K562 (cell line): ENCODE data around the gene MAD1L1. TPM values are rescaled to one million over a fixed set of nuclear protein-coding genes. Genes with fewer than 3 reads are reported as not detected.

Experiments
- ATAC-seq: fragments of 200-7000 bp; cut with Tn5 transposase; 3 replicates; pipeline ENCODE4 v1.9.1; 2020; ENCODE audit warnings: moderate library complexity
- BruUV-seq: library from RNA; stranded (reverse); fragments of 400-500 nt; replicated peaks from 2 replicates; lab custom pipeline; 2021; lab: Mats Ljungman, UMichigan
- CTCF ChIA-PET: fragments of 300-600 bp; formaldehyde crosslinking; extraction: SDS; loops from one replicate; lab custom pipeline; 2021; ENCODE audit warnings: low intra/inter-chr PET ratio; lab: Yijun Ruan, JAX
- POLR2A ChIA-PET: fragments of 300-600, 350-650 bp; sonication (Branson Sonifier 250); formaldehyde crosslinking; extraction: SDS; loops from one replicate; lab custom pipeline; 2021; ENCODE audit warnings: antibody characterized with exemption, inconsistent platforms; lab: Yijun Ruan, JAX
- DNase-seq, 4 experiments: peaks; one replicate each; pipeline versions ENCODE4 v3.0.0 to v3.0.0-alpha.2; 2011 to 2018; ENCODE audit warnings: low spot score in 3 of 4, mixed read lengths in 3 of 4; ENCODE audit errors: extremely low read depth in 1 of 4
- FAIRE-seq: peaks from 2 replicates; lab custom pipeline; 2011; peaks lifted over from hg19 to GRCh38; lab: Jason Lieb, UNC
- H2AFZ ChIP-seq: 2 replicates; pipeline ENCODE4 v1.6.0; 2011; ENCODE audit warnings: low read depth, low read length, control low read depth, inconsistent platforms
- H3K27ac ChIP-seq: fragments of 200-600 bp; 3 replicates; pipeline ENCODE4 v1.8.0; 2011; ENCODE audit warnings: low read depth, mild to moderate bottlenecking, control low read depth, inconsistent platforms, low read length, moderate library complexity, mixed read lengths; ENCODE audit errors: extremely low read depth
- H3K27me3 ChIP-seq, 2 experiments: fragments of 300-600 bp in 1 of 2; 2 replicates in 1 of 2; 3 replicates in 1 of 2; pipeline versions ENCODE4 v1.6.0 to v1.8.0; 2011; ENCODE audit warnings: inconsistent platforms in 2 of 2, low read length in 2 of 2, mild to moderate bottlenecking in 1 of 2, mixed read lengths in 1 of 2, moderate library complexity in 1 of 2; ENCODE audit not compliant: control insufficient read depth in 2 of 2, insufficient read depth in 2 of 2
- H3K36me3 ChIP-seq: fragments of 300-600 bp; 3 replicates; pipeline ENCODE4 v1.8.0; 2011; ENCODE audit warnings: mild to moderate bottlenecking, low read length, inconsistent platforms; ENCODE audit not compliant: control insufficient read depth, insufficient read depth
- H3K4me1 ChIP-seq, 2 experiments: fragments of 200-600 bp in 1 of 2; replicated peaks in 1 of 2; 2 replicates in 1 of 2; 3 replicates in 1 of 2; pipeline versions ENCODE4 v1.5.1 to v1.8.0; 2011; ENCODE audit warnings: inconsistent platforms in 2 of 2, low read length in 2 of 2, mild to moderate bottlenecking in 1 of 2, mixed read lengths in 1 of 2, moderate library complexity in 1 of 2; ENCODE audit not compliant: control insufficient read depth in 2 of 2, insufficient read depth in 2 of 2
- H3K4me2 ChIP-seq: 2 replicates; pipeline ENCODE4 v1.6.1; 2011; ENCODE audit warnings: low read length, control low read depth, inconsistent platforms, mixed read lengths; ENCODE audit not compliant: insufficient read depth
- H3K4me3 ChIP-seq: fragments of 200-600 bp; sonication (generic), shearing (Covaris generic); 2 replicates; pipeline ENCODE4 v1.5.1; 2016; ENCODE audit warnings: control low read depth, inconsistent platforms
- H3K79me2 ChIP-seq: fragments of 200-600 bp; 3 replicates; pipeline ENCODE4 v1.8.0; 2011; ENCODE audit warnings: low read length, inconsistent platforms; ENCODE audit not compliant: control insufficient read depth, insufficient read depth
- H3K9ac ChIP-seq, 2 experiments: 2 replicates each; pipeline versions ENCODE4 v1.6.0 to v1.6.1; 2011; ENCODE audit warnings: low read depth in 2 of 2, low read length in 2 of 2, control low read depth in 1 of 2, inconsistent platforms in 1 of 2, mild to moderate bottlenecking in 1 of 2, mixed read lengths in 1 of 2; ENCODE audit not compliant: insufficient read depth in 1 of 2
- H3K9me1 ChIP-seq: one replicate; pipeline ENCODE4 v1.6.0; 2011; ENCODE audit warnings: inconsistent platforms, mild to moderate bottlenecking, low read length, moderate library complexity; ENCODE audit not compliant: control insufficient read depth, insufficient read depth
- H3K9me3 ChIP-seq: replicated peaks from 2 replicates; pipeline ENCODE4 v1.5.1; 2011; ENCODE audit warnings: low read depth, low read length, inconsistent platforms; ENCODE audit not compliant: control insufficient read depth, insufficient read depth
- H4K20me1 ChIP-seq: replicated peaks from 2 replicates; pipeline ENCODE4 v1.6.1; 2011; ENCODE audit warnings: low read length, inconsistent platforms, mixed read lengths; ENCODE audit not compliant: control insufficient read depth, insufficient read depth
- CBX1 ChIP-seq: sonication (generic); IDR thresholded peaks from 2 replicates; pipeline ENCODE4 v1.6.1; 2016; ENCODE audit warnings: antibody characterized with exemption, low read depth, mild to moderate bottlenecking
- CEBPG ChIP-seq, 3 experiments: fragments of 200-800 bp in 1 of 3; sonication (Bioruptor generic) in 1 of 3; sonication (generic) in 1 of 3; formaldehyde crosslinking in 1 of 3; IDR thresholded peaks in 2 of 3; conservative IDR thresholded peaks in 1 of 3; 2 replicates each; pipeline versions ENCODE4 v1.6.1 to v1.8.0; 2016 to 2022; ENCODE audit warnings: missing compliant biosample characterization in 2 of 3, missing genetic modification characterization in 2 of 3, mild to moderate bottlenecking in 1 of 3, missing genetic modification reagents in 1 of 3
- FOXJ2 ChIP-seq: fragments of 200-800 bp; sonication (Bioruptor generic); IDR thresholded peaks from 2 replicates; pipeline ENCODE4 v1.6.1; 2016; ENCODE audit warnings: missing genetic modification characterization, missing compliant biosample characterization
- GTF2E2 ChIP-seq: fragments of 200-800 bp; sonication (Bioruptor generic); IDR thresholded peaks from 2 replicates; pipeline ENCODE4 v1.6.1; 2016; ENCODE audit warnings: missing genetic modification characterization, missing compliant biosample characterization
- RBM22 ChIP-seq: fragments of 200-400 bp; formaldehyde crosslinking; IDR thresholded peaks from 2 replicates; pipeline ENCODE4 v1.6.1; 2018; ENCODE audit warnings: low read length, low read depth; ENCODE audit not compliant: poor library complexity, severe bottlenecking
- SRSF1 ChIP-seq: fragments of 200-400 bp; formaldehyde crosslinking; IDR thresholded peaks from 2 replicates; pipeline ENCODE4 v1.6.1; 2017; ENCODE audit warnings: mild to moderate bottlenecking, low read depth, low read length, moderate library complexity
- U2AF2 ChIP-seq: fragments of 200-400 bp; formaldehyde crosslinking; optimal IDR thresholded peaks from 2 replicates; pipeline ENCODE3; 2017; ENCODE audit warnings: low read depth, mild to moderate bottlenecking, low read length
- XRCC5 ChIP-seq: fragments of 200-400 bp; formaldehyde crosslinking; IDR thresholded peaks from 2 replicates; pipeline ENCODE4 v1.6.1; 2017; ENCODE audit warnings: low read depth, mild to moderate bottlenecking, low read length
- ZKSCAN3 ChIP-seq: fragments of 250-450 bp; sonication (Bioruptor Pico); IDR thresholded peaks from 2 replicates; pipeline ENCODE4 v1.4.0; 2020
- ZNF507 ChIP-seq: conservative IDR thresholded peaks from 2 replicates; pipeline ENCODE4 v1.6.1; 2017; ENCODE audit warnings: missing genetic modification characterization, missing compliant biosample characterization
- WGBS: fragments of 100-300 bp; shearing (Covaris generic); methylation state at CpG from one replicate; pipeline ENCODE4 v1.1.6; 2016; ENCODE audit warnings: low coverage, mixed read lengths; ENCODE audit not compliant: insufficient coverage; ENCODE audit errors: missing lambda C conversion rate; 5-methylcytosine and 5-hydroxymethylcytosine counted together
- in situ Hi-C: fragments of 300-500 bp; cut with MboI; formaldehyde crosslinking; loops from 4 replicates; pipeline ENCODE4 v1.15.0; 2018; ENCODE audit warnings: inconsistent platforms, mixed read lengths
- intact Hi-C: fragments of 100-400 bp; cut with micrococcal nuclease; formaldehyde crosslinking; loops from 2 replicates; pipeline ENCODE4 v1.14.2; 2022
- polyA plus RNA-seq, 8 experiments: library from polyadenylated mRNA; depleted of rRNA in 4 of 8; stranded (reverse) in 5 of 8; unstranded in 3 of 8; fragments of >200 nt; fragmentation: Nextera tagmentation in 2 of 8; fragmentation: Illumina TruSeq in 1 of 8; extraction: Ambion mirVana in 2 of 8; extraction: Trizol in 1 of 8; gene quantifications; 2 replicates each; pipeline versions ENCODE4 v1.2.1 to v1.2.3, GENCODE V29; 2011 to 2014; ENCODE audit warnings: inconsistent platforms in 1 of 8, missing spikeins in 1 of 8
- total RNA-seq, 7 experiments: library from RNA; depleted of rRNA in 6 of 7; stranded (reverse); fragments of >200 nt in 6 of 7; fragmentation: Illumina TruSeq in 2 of 7; extraction: Trizol in 2 of 7; gene quantifications; 2 replicates each; pipeline versions ENCODE4 v1.2.1 to v1.2.3, GENCODE V29; 2011 to 2021; ENCODE audit warnings: low replicate concordance in 1 of 7

Gene MAD1L1
- total and polyA plus RNA-seq, 9 of the 15 experiments (the other 6 are each of a cell fraction or from before 2014, with no cell fraction given), result 1.7 to 89.7 (median 18.0) TPM

DNA sequence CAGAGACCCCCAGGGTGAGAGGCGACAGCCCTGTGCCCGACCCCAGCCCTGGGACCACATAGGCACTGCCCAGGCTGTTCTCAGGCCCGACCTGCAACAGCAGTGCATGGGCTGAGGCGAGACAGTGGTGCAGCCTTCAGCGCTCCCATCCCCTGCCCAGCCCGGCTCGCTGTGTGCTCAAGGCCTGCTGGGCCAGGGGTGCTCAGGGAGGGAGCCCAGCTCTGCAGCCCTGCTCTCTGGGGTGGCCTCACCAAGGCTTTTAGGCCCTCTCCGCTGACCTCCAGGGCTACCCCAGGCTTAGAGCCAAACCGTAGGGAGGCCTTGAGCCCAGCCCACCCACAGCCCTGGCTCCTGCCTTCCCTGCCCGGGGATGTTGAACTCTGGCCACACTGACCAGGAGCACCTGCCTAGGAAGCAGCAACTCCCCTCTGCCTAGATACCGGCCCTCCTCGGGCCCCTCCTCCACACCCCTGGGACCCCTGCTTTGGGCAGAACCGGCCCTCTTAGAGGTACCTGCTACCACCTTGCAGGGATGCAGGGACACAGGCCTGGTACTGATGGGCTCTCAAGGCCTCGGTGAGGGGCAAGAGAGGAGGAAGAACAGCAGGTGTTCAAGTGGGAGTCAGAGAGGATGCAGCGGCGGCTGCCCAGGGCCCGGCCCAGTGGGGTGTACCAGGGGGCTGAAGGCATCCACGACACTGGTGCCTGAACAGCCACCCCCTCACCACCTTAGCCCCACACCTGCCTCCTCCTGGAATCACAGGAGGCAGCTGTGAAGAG is 331.1 kb downstream of the MAD1L1 start:
- H3K4me3 ChIP-seq, result no peak overlapping the region
- no peak for DNase-seq
- H3K9ac ChIP-seq, result peak overlapping the region in 1 of 2 experiments; percentile 45; a peak in 1 of 4 replicates
- 81% methylated on average over 14 of the region's 18 CpGs for whole genome bisulfite sequencing
- no peaks in the 10 kb centered on the region for H3K9me1 ChIP-seq
- H3K9me3 ChIP-seq, result no peaks in the 10 kb centered on the region
- H3K27me3 ChIP-seq, result no peaks in the 10 kb centered on the region
- no peak overlapping the region for H3K4me2 ChIP-seq
- no peaks in the 10 kb centered on the region for H4K20me1 ChIP-seq
- TF ChIP-seq XRCC5 (no peak), U2AF2 (no peak), GTF2E2 (tag) (no peak), ZNF507 (no peak), FOXJ2 (tag) (no peak), SRSF1 (no peak), RBM22 (no peak), CBX1 (no peak), CEBPG (CRISPR knock-in tag; IDR thresholded peaks at IDR 0.05) (no peak), CEBPG (tag; conservative IDR thresholded peaks at IDR 0.05 in 1 of 2, IDR thresholded peaks at IDR 0.05 in 1 of 2) (no peak), ZKSCAN3 (CRISPR knock-in tag) (no peak)
- POLR2A ChIA-PET, result no interaction called here
- BruUV-seq, result no TSS peak
- H3K36me3 ChIP-seq, result peaks cover 6% of the 10 kb centered on the region; the same call in 1 of the 3 replicates
- no peak for FAIRE-seq
- no peak overlapping the region for H2AFZ ChIP-seq
- in situ Hi-C loops (no loop called here), intact Hi-C loops (no loop called here)
- no peak for ATAC-seq
- CTCF ChIA-PET, result no interaction called here
- peaks cover 0 to 45% of the 10 kb centered on the region in 2 experiments; a peak in 2 of 5 replicates for H3K4me1 ChIP-seq
- H3K79me2 ChIP-seq, result no peaks in the 10 kb centered on the region
- H3K27ac ChIP-seq, result no peak overlapping the region
